GM23338 (cell line): ENCODE data around the gene GNAO1. TPM values are rescaled to one million over a fixed set of nuclear protein-coding genes. Genes with fewer than 3 reads are reported as not detected.

ENCODE experiments used
- ATAC-seq: fragments of 200-7000 bp; cut with Tn5 transposase; 3 replicates; pipeline ENCODE4 v1.9.1; 2020
- DNase-seq: peaks from one replicate; pipeline ENCODE4 v3.0.0-alpha.2; 2015; ENCODE audit warnings: low spot score
- H2AFZ ChIP-seq: fragments of 200-600 bp; sonication (generic); 2 replicates; pipeline ENCODE4 v1.8.0; 2016; ENCODE audit warnings: antibody characterized with exemption, mild to moderate bottlenecking, moderate library complexity
- H3F3A ChIP-seq: fragments of 200-600 bp; sonication (generic); replicated peaks from 2 replicates; pipeline ENCODE4 v1.8.0; 2017; ENCODE audit warnings: antibody characterized with exemption, mixed run types, low read depth
- H3K27ac ChIP-seq: fragments of 200-600 bp; sonication (generic); 2 replicates; pipeline ENCODE4 v1.6.1; 2016; ENCODE audit warnings: low read depth
- H3K27me3 ChIP-seq: fragments of 200-600 bp; sonication (generic); 2 replicates; pipeline ENCODE4 v1.8.0; 2016; ENCODE audit warnings: mild to moderate bottlenecking, mixed run types, moderate library complexity; ENCODE audit not compliant: insufficient read depth
- H3K36me3 ChIP-seq: fragments of 200-600 bp; sonication (generic); 2 replicates; pipeline ENCODE4 v1.8.0; 2016; ENCODE audit warnings: mild to moderate bottlenecking; ENCODE audit not compliant: insufficient read depth
- H3K4me1 ChIP-seq: fragments of 200-600 bp; sonication (generic); 2 replicates; pipeline ENCODE4 v1.8.0; 2016; ENCODE audit warnings: mild to moderate bottlenecking, moderate library complexity; ENCODE audit not compliant: insufficient read depth
- H3K4me2 ChIP-seq: fragments of 200-600 bp; sonication (generic); 2 replicates; pipeline ENCODE4 v1.7.1; 2017; ENCODE audit warnings: mixed run types
- H3K4me3 ChIP-seq: fragments of 200-600 bp; sonication (generic); 2 replicates; pipeline ENCODE4 v1.6.1; 2016; ENCODE audit warnings: mixed run types
- H3K79me2 ChIP-seq: fragments of 200-600 bp; sonication (generic); replicated peaks from 2 replicates; pipeline ENCODE4 v1.8.0; 2017; ENCODE audit warnings: mild to moderate bottlenecking; ENCODE audit not compliant: insufficient read depth
- H3K9me2 ChIP-seq: fragments of 200-600 bp; sonication (generic); 2 replicates; pipeline ENCODE4 v1.8.0; 2017; ENCODE audit not compliant: insufficient read depth
- H4K20me1 ChIP-seq: fragments of 200-600 bp; sonication (generic); replicated peaks from 2 replicates; pipeline ENCODE4 v1.8.0; 2017; ENCODE audit warnings: mild to moderate bottlenecking; ENCODE audit not compliant: insufficient read depth
- H3K27ac Mint-ChIP-seq: 2 replicates; pipeline ENCODE4 v1.8.0; 2020; ENCODE audit warnings: inconsistent platforms, mild to moderate bottlenecking, moderate library complexity, mixed read lengths
- H3K27me3 Mint-ChIP-seq: 3 replicates; pipeline ENCODE4 v1.8.0; 2022; ENCODE audit warnings: low read depth, mild to moderate bottlenecking, moderate library complexity, mixed read lengths, inconsistent platforms; ENCODE audit not compliant: insufficient read depth, poor library complexity
- H3K36me3 Mint-ChIP-seq: 3 replicates; pipeline ENCODE4 v1.8.0; 2021; ENCODE audit warnings: low read depth, mild to moderate bottlenecking, inconsistent platforms, moderate library complexity, mixed read lengths
- H3K4me1 Mint-ChIP-seq: 3 replicates; pipeline ENCODE4 v1.8.0; 2020; ENCODE audit warnings: mild to moderate bottlenecking, inconsistent platforms, mixed read lengths
- H3K4me3 Mint-ChIP-seq: 3 replicates; pipeline ENCODE4 v1.8.0; 2021; ENCODE audit warnings: moderate library complexity, mild to moderate bottlenecking, inconsistent platforms, mixed read lengths
- H3K9me3 Mint-ChIP-seq: 3 replicates; pipeline ENCODE4 v1.8.0; 2020; ENCODE audit warnings: moderate library complexity, mild to moderate bottlenecking, inconsistent platforms, mixed read lengths
- CREB1 ChIP-seq: fragments of 250-450 bp; sonication (Bioruptor Pico); IDR thresholded peaks from 2 replicates; pipeline ENCODE4 v1.5.0; 2020; ENCODE audit warnings: low read depth, mild to moderate bottlenecking, moderate library complexity
- EZH2 ChIP-seq: fragments of 200-600 bp; sonication (generic); IDR thresholded peaks from one replicate; pipeline ENCODE4 v1.8.0; 2017; ENCODE audit warnings: antibody characterized with exemption, mild to moderate bottlenecking, low read depth; ENCODE audit not compliant: unreplicated experiment
- NANOG ChIP-seq: IDR thresholded peaks from 2 replicates; pipeline ENCODE4 v1.6.1; 2016; ENCODE audit warnings: antibody characterized with exemption, borderline replicate concordance
- REST ChIP-seq: IDR thresholded peaks from one replicate; pipeline ENCODE4 v1.6.1; 2018; ENCODE audit warnings: antibody characterized with exemption; ENCODE audit not compliant: unreplicated experiment
- STAT1 ChIP-seq: IDR thresholded peaks from one replicate; pipeline ENCODE4 v1.6.1; 2016; ENCODE audit warnings: antibody characterized with exemption; ENCODE audit not compliant: unreplicated experiment
- ZNF114 ChIP-seq: fragments of 250-450 bp; sonication (Bioruptor Pico); IDR thresholded peaks from 2 replicates; pipeline ENCODE4 v1.5.0; 2020; ENCODE audit warnings: mild to moderate bottlenecking, moderate library complexity
- polyA plus RNA-seq: library from polyadenylated mRNA; unstranded; fragments of >200 nt; fragmentation: Nextera tagmentation; extraction: Ambion mirVana; gene quantifications from 2 replicates; pipeline ENCODE4 v1.2.1, GENCODE V29; 2016
- total RNA-seq: library from RNA; depleted of rRNA; stranded (reverse); fragments of >200 nt; shearing (Covaris generic); gene quantifications from 2 replicates; pipeline ENCODE4 v1.2.3, GENCODE V29; 2014
- TF ChIP-seq, protein P1 (sequence below), 2 experiments: fragments of 200-600 bp in 1 of 2; sonication (generic) in 1 of 2; conservative IDR thresholded peaks; 2 replicates each; pipeline versions ENCODE4 v1.5.1 to v1.6.1; 2016 to 2017; ENCODE audit warnings: antibody characterized with exemption in 2 of 2, low read depth in 2 of 2, mild to moderate bottlenecking in 2 of 2, moderate library complexity in 1 of 2
- TF ChIP-seq, protein P2 (sequence below): IDR thresholded peaks from 2 replicates; pipeline ENCODE4 v1.6.1; 2016; ENCODE audit warnings: antibody characterized with exemption

The GNAO1 gene
- total and polyA plus RNA-seq, 2 experiments from 2014 or later = 6.5 to 24.8 TPM

DNA sequence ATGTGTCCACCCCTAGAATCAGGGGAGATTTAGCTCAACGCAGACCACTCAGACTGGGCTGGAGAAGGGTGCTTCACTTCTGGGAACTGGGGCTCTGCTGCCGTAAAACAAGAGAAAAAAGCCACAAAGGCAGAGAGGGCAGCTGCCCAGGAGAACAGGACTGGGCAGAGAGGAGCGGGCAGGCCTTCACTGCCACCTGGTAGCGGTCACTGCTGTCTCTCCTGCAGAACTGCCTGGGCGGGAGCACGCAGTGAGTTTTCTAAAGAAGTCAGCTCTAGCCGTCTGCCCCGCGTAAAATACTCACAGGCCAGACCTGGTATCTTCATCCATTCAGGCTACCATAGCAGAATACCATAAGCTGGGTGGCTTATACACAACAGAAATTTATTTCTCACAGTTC is 130.3 kb downstream of the GNAO1 start:
- H3K4me3 Mint-ChIP-seq = no peak overlapping the region

DNA sequence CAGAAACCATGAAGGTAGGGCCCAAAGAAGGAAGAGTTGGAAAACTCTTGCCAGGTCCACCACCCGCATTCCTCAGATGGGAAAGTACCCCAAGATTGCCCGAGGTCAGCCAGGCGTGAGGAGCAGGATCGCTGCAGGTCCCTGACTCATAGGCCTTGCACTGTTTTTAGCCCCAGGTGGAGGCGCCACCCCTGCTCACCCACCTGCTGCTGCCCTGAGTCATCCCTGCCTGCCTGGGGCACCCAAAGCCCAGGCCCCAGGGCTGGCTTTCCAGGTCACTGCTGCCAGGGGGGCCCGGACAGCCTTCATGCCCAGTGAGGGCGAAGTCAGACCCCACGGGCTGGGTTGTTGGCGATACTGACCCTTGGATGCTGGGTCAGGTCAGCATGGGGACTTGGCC is 133.1 kb downstream of the GNAO1 start:
- Histone ChIP-seq H3K27me3 (no peaks in the 10 kb centered on the region), H3K4me1 (no peaks in the 10 kb centered on the region), H3F3A (no peaks in the 10 kb centered on the region), H3K36me3 (no peaks in the 10 kb centered on the region), H3K4me2 (no peak overlapping the region), H3K79me2 (no peaks in the 10 kb centered on the region), H4K20me1 (no peaks in the 10 kb centered on the region; the same call in 1 of the 2 replicates), H2AFZ (no peak overlapping the region), H3K9me2 (no peaks in the 10 kb centered on the region), H3K27ac (no peak overlapping the region), H3K4me3 (no peak overlapping the region)
- Mint-ChIP-seq H3K36me3 (no peaks in the 10 kb centered on the region; the same call in 2 of the 3 replicates), H3K9me3 (no peaks in the 10 kb centered on the region; the same call in 2 of the 3 replicates), H3K27ac (no peak overlapping the region), H3K4me3 (no peak overlapping the region), H3K27me3 (peaks cover 6% of the 10 kb centered on the region), H3K4me1 (no peaks in the 10 kb centered on the region; the same call in 2 of the 3 replicates)
- TF ChIP-seq NANOG (no peak), STAT1 (no peak), REST (no peak), ZNF114 (no peak), EZH2 (no peak), CREB1 (CRISPR knock-in tag) (no peak)
- TF ChIP-seq, protein P1, sequence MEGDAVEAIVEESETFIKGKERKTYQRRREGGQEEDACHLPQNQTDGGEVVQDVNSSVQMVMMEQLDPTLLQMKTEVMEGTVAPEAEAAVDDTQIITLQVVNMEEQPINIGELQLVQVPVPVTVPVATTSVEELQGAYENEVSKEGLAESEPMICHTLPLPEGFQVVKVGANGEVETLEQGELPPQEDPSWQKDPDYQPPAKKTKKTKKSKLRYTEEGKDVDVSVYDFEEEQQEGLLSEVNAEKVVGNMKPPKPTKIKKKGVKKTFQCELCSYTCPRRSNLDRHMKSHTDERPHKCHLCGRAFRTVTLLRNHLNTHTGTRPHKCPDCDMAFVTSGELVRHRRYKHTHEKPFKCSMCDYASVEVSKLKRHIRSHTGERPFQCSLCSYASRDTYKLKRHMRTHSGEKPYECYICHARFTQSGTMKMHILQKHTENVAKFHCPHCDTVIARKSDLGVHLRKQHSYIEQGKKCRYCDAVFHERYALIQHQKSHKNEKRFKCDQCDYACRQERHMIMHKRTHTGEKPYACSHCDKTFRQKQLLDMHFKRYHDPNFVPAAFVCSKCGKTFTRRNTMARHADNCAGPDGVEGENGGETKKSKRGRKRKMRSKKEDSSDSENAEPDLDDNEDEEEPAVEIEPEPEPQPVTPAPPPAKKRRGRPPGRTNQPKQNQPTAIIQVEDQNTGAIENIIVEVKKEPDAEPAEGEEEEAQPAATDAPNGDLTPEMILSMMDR (conservative IDR thresholded peaks at IDR 0.05; ENCODE audit: low read depth in 2 of 2) = no peak
- TF ChIP-seq, protein P2, sequence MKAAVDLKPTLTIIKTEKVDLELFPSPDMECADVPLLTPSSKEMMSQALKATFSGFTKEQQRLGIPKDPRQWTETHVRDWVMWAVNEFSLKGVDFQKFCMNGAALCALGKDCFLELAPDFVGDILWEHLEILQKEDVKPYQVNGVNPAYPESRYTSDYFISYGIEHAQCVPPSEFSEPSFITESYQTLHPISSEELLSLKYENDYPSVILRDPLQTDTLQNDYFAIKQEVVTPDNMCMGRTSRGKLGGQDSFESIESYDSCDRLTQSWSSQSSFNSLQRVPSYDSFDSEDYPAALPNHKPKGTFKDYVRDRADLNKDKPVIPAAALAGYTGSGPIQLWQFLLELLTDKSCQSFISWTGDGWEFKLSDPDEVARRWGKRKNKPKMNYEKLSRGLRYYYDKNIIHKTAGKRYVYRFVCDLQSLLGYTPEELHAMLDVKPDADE = no peak
- no peak for ATAC-seq
- DNase-seq = no peak

More for the DNA sequence above, 130.3 kb downstream of the GNAO1 start:
- no peaks in the 10 kb centered on the region for H3F3A ChIP-seq
- H3K9me3 Mint-ChIP-seq = no peaks in the 10 kb centered on the region; the same call in 2 of the 3 replicates
- no peak overlapping the region for H3K27ac ChIP-seq
- no peaks in the 10 kb centered on the region for H3K79me2 ChIP-seq
- no peak overlapping the region for H3K4me3 ChIP-seq
- no peaks in the 10 kb centered on the region for H3K9me2 ChIP-seq
- ATAC-seq (no peak), DNase-seq (no peak)
- no peak for TF ChIP-seq STAT1
- H3K4me2 ChIP-seq = no peak overlapping the region
- no peaks in the 10 kb centered on the region; the same call in 2 of the 3 replicates for H3K36me3 Mint-ChIP-seq
- no peaks in the 10 kb centered on the region; the same call in 1 of the 2 replicates for H4K20me1 ChIP-seq
- no peaks in the 10 kb centered on the region for H3K36me3 ChIP-seq
- H3K27me3 Mint-ChIP-seq = peaks cover 11% of the 10 kb centered on the region
- no peaks in the 10 kb centered on the region for H3K27me3 ChIP-seq
- peaks cover 3% of the 10 kb centered on the region; the same call in 2 of the 3 replicates for H3K4me1 Mint-ChIP-seq
- H3K27ac Mint-ChIP-seq = no peak overlapping the region
- H3K4me1 ChIP-seq = no peaks in the 10 kb centered on the region
- H2AFZ ChIP-seq = no peak overlapping the region
